Sigmoid colon (tissue), 7 donors: ENCODE data around the gene FAM186B. TPM values are rescaled to one million over a fixed set of nuclear protein-coding genes. Genes with fewer than 3 reads are reported as not detected.

Experiments
- DNase-seq: peaks from one replicate; pipeline ENCODE4 v3.0.0-alpha.2; 2019
- H3K27ac ChIP-seq, 4 donors: fragments of 200-600 bp; sonication (generic); one replicate each; pipeline ENCODE4 v1.5.1; 2016 to 2019; ENCODE audit warnings: mild to moderate bottlenecking in 1 of 4
- H3K27me3 ChIP-seq, 3 donors: fragments of 200-600 bp; sonication (generic); one replicate each; pipeline ENCODE4 v1.5.1; 2019; ENCODE audit warnings: mild to moderate bottlenecking in 1 of 3
- H3K36me3 ChIP-seq, 4 donors: fragments of 200-600 bp; sonication (generic); one replicate each; pipeline ENCODE4 v1.5.1; 2016 to 2019
- H3K4me1 ChIP-seq, 4 donors: fragments of 200-600 bp; sonication (generic); one replicate each; pipeline ENCODE4 v1.5.1; 2017 to 2019
- H3K4me3 ChIP-seq, 4 donors: fragments of 200-600 bp; sonication (generic); one replicate each; pipeline ENCODE4 v1.5.1; 2017 to 2019; ENCODE audit warnings: mild to moderate bottlenecking in 2 of 4, moderate library complexity in 1 of 4
- H3K9me3 ChIP-seq, 4 donors: fragments of 200-600 bp in 3 of 4; sonication (generic) in 3 of 4; one replicate each; pipeline versions ENCODE4 v1.5.1 to v1.6.1; 2013 to 2019
- EP300 ChIP-seq, 4 donors: sonication (generic); formaldehyde crosslinking; IDR thresholded peaks; one replicate each; pipeline ENCODE4 v1.6.1; 2017; ENCODE audit warnings: antibody characterized with exemption in 4 of 4
- POLR2A ChIP-seq, 2 donors: fragments of 450-650 bp; IDR thresholded peaks; one replicate each; pipeline ENCODE4 v1.6.1; 2016; ENCODE audit warnings: antibody characterized with exemption in 2 of 2, mild to moderate bottlenecking in 2 of 2, moderate library complexity in 2 of 2
- POLR2AphosphoS5 ChIP-seq, 4 donors: sonication (generic); formaldehyde crosslinking; IDR thresholded peaks; one replicate each; pipeline ENCODE4 v1.6.1; 2017; ENCODE audit warnings: antibody characterized with exemption in 4 of 4
- WGBS, 2 donors: extraction: QIAGEN DNeasy Blood & Tissue Kit; methylation state at CpG; one replicate each; pipeline ENCODE4 v1.1.7; 2013; 5-methylcytosine and 5-hydroxymethylcytosine counted together
- intact Hi-C: fragments of 100-400 bp; cut with DNase I; formaldehyde crosslinking; loops from one replicate; pipeline ENCODE4 v1.15.1; 2023
- polyA plus RNA-seq, 3 donors: library from polyadenylated mRNA; stranded (reverse); fragments of 200-250 nt; gene quantifications; one replicate each; pipeline ENCODE4 v1.2.3, GENCODE V29; 2013
- total RNA-seq, 4 donors: library from RNA; depleted of rRNA; stranded (reverse); fragments of >200 nt; gene quantifications; one replicate each; pipeline ENCODE4 v1.1.0, GENCODE V29; 2016
- TF ChIP-seq, protein P1 (sequence below), 4 experiments: fragments of 450-650 bp in 3 of 4; fragments of 200-600 bp in 1 of 4; IDR thresholded peaks; one replicate each; pipeline ENCODE4 v1.5.1; 2016 to 2019; ENCODE audit warnings: antibody characterized with exemption in 4 of 4, mild to moderate bottlenecking in 3 of 4, moderate library complexity in 2 of 4
- donor health status: healthy with polysubstance abuse.
- donor health status: Bipolar disorder and iron deficiency.
- donor health status: healthy.

FAM186B gene
- total and polyA plus RNA-seq, 7 donors, result 0.16 to 0.54 (median 0.22) TPM; not detected in 4

DNA sequence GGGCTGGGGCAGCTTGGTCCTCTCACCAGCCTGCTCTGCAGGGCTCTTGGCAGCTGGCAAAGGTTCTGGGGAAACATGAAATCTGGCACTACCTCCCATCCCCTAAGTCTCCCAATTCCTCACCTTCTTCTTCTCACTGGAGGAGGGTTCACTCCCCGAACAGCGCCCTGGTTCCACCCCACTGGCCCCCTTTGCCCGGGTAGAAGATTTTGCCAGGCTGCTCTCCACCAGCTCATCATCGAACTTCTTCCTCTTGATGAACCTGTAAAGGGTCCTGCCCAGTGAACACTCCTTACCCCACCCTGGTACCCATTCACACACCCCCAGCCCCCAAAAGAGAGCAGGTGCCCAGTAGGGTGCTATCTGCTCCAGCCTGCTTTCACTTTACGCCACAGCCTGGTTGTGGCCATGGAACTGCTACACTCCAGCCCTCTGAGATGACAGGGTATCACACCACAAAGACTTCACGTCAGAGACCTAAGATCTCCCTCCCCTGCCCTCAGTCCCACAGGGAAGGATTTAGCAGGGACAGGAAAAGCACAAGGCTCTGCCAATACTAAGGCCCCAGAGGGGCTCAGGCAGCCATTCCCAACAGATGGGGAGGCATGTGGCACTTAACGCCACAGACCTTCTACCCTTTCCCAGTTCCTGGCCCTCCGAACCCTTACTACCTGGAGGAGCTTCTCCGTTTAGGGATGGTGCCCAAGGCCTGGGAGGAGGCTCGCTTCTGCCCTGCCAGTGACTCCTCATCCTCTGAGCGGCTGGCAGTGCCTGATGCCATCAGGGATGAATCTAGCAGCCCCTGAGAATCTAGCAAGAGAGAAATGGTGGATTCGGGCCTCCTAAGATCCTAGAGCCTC, 39.8 kb downstream of the FAM186B start:
- 94 to 95% methylated on average over 12 of the region's 12 CpGs for WGBS, 2 donors
- Histone ChIP-seq H3K27me3 (no peaks in the 10 kb centered on the region), H3K36me3 (peaks cover 31 to 54% (median 43%) of the 10 kb centered on the region in 4 donors), H3K9me3 (no peaks in the 10 kb centered on the region), H3K4me1 (peaks cover 0 to 44% (median 39%) of the 10 kb centered on the region in 4 donors), H3K4me3 (no peak overlapping the region), H3K27ac (no peak overlapping the region)
- intact Hi-C loops, result loop anchor here (5.0 kb wide), 1 partner anchor 57 kb away; the partner anchor contains the start of gene PRPF40B
- TF ChIP-seq POLR2AphosphoS5 (IDR thresholded peaks at IDR 0.05) (no peak), POLR2A (IDR thresholded peaks at IDR 0.05) (no peak), EP300 (IDR thresholded peaks at IDR 0.05) (no peak)
- TF ChIP-seq, protein P1, sequence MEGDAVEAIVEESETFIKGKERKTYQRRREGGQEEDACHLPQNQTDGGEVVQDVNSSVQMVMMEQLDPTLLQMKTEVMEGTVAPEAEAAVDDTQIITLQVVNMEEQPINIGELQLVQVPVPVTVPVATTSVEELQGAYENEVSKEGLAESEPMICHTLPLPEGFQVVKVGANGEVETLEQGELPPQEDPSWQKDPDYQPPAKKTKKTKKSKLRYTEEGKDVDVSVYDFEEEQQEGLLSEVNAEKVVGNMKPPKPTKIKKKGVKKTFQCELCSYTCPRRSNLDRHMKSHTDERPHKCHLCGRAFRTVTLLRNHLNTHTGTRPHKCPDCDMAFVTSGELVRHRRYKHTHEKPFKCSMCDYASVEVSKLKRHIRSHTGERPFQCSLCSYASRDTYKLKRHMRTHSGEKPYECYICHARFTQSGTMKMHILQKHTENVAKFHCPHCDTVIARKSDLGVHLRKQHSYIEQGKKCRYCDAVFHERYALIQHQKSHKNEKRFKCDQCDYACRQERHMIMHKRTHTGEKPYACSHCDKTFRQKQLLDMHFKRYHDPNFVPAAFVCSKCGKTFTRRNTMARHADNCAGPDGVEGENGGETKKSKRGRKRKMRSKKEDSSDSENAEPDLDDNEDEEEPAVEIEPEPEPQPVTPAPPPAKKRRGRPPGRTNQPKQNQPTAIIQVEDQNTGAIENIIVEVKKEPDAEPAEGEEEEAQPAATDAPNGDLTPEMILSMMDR (IDR thresholded peaks at IDR 0.05), result no peak
- no peak for DNase-seq

DNA sequence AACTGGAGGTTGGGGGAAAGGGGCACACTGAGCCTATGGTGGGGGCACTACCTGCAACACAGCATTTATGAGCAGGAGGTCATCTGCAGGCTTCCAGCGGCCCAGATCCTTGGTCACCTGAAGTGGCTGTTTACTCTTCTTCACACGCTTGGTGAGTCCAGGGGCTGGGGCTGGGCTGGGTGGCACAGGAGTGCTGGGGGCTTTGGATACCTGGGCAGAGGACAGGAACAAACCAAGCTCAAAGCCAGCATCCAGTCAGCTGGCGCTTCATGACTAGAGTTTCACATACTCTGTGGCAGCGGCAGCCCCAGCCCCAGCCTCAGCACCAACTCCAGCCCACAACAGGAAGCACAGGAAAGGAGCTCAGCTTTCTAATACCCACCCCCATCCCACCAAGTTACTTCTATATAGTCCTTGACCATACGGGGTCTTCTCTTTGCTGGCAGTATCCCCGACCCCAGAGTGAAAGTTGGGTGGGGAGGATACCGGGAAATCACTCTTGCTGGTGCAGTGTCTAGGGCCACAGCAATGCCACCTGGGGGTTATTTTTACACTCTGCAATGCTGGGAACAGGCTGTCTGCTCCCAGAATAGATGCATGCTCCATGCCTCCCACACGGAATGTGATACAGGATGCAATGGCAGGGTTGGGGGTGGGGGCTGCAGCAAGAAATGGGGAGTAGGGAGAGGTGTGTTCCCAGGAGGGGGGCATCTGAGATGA, 40.6 kb downstream of the FAM186B start:
- 70 to 84% methylated on average over 8 of the region's 8 CpGs for WGBS, 2 donors

DNA sequence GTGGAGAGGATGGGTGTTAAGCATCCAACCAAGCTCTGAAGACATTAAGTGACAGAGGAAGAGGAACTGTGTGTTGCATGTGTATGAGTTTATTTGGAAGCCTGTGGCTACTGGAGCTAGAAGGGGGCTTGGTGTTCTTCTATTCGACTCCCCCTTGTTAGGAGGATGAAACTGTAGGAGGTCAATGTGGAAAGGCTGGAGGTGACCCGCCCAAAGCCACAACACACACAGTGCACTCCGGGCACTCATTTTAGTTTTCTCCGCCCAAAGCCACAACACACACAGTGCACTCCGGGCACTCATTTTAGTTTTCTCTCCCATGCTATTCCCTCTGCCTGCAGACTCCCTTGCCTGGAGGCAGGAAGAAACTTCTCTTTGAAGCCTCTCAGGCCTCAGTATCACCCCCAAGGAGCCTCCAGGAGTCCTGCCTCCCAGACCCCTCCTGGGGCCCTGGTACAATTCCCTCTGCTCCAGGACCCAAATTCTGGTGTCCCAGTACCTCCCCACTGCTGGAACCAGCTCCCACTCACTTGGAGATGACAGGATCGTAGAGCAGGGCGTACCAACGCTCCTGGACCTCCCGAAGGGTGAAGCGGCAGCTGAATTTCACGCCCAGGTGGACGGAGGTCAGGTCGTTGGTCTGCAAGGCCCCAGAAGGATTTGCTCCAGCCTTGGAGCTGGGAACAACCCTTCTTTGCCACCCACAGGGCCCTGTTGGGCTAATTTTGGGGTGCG, 41.3 kb downstream of the FAM186B start:
- intact Hi-C loops, result no loop called here
- TF ChIP-seq EP300 (IDR thresholded peaks at IDR 0.05) (no peak), POLR2A (IDR thresholded peaks at IDR 0.05) (no peak), POLR2AphosphoS5 (IDR thresholded peaks at IDR 0.05) (no peak)
- TF ChIP-seq, protein P1 (IDR thresholded peaks at IDR 0.05), result no peak
- no peaks in the 10 kb centered on the region for H3K9me3 ChIP-seq
- no peaks in the 10 kb centered on the region for H3K27me3 ChIP-seq
- WGBS, 2 donors, result 94% methylated on average over 14 of the region's 14 CpGs
- H3K27ac ChIP-seq, result no peak overlapping the region
- no peak overlapping the region for H3K4me3 ChIP-seq
- peaks cover 31 to 69% (median 56%) of the 10 kb centered on the region in 4 donors for H3K36me3 ChIP-seq
- no peak for DNase-seq
- H3K4me1 ChIP-seq, result peaks cover 0 to 30% (median 24%) of the 10 kb centered on the region in 4 donors

More for the DNA sequence above, 40.6 kb downstream of the FAM186B start:
- TF ChIP-seq POLR2A (IDR thresholded peaks at IDR 0.05) (no peak), POLR2AphosphoS5 (IDR thresholded peaks at IDR 0.05) (no peak), EP300 (IDR thresholded peaks at IDR 0.05) (no peak)
- TF ChIP-seq, protein P1 (IDR thresholded peaks at IDR 0.05), result no peak
- H3K36me3 ChIP-seq, result peaks cover 31 to 62% (median 49%) of the 10 kb centered on the region in 4 donors
- no peaks in the 10 kb centered on the region for H3K27me3 ChIP-seq
- no peaks in the 10 kb centered on the region for H3K9me3 ChIP-seq
- H3K27ac ChIP-seq, result no peak overlapping the region
- intact Hi-C loops, result loop anchor here (5.0 kb wide), 1 partner anchor 57 kb away; the partner anchor contains the start of gene PRPF40B
- H3K4me1 ChIP-seq, result peaks cover 0 to 37% (median 32%) of the 10 kb centered on the region in 4 donors
- no peak overlapping the region for H3K4me3 ChIP-seq
- no peak for DNase-seq

DNA sequence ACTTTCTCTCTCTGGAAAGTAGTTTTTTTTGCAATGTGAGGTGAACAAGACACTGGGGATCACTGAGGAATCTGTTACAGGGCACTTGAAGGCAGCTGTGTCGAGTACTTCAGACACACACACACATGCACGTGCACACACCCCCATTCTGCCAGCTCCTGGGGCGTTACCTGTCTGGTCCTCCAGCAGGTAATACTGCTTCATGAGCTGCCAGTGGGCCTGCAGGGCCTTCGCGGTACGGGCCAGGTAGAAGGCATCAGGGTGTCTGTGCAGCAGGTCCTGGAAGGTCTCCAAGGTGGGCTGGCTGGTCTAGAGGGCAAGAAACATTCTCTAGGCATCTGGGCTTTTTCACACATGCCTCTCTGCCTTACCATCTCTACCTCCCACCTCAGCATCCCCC, 42.6 kb downstream of the FAM186B start:
- Histone ChIP-seq H3K4me1 (peaks cover 0 to 23% (median 19%) of the 10 kb centered on the region in 4 donors), H3K36me3 (peaks cover 43 to 82% (median 67%) of the 10 kb centered on the region in 4 donors), H3K4me3 (no peak overlapping the region), H3K9me3 (no peaks in the 10 kb centered on the region), H3K27ac (no peak overlapping the region), H3K27me3 (no peaks in the 10 kb centered on the region)
- TF ChIP-seq POLR2A (IDR thresholded peaks at IDR 0.05), result no peak
- TF ChIP-seq, protein P1 (IDR thresholded peaks at IDR 0.05), result no peak
- TF ChIP-seq POLR2AphosphoS5 (IDR thresholded peaks at IDR 0.05), result no peak
- no peak for TF ChIP-seq EP300 (IDR thresholded peaks at IDR 0.05)
- intact Hi-C loops, result no loop called here
- 90 to 97% methylated on average over 6 of the region's 6 CpGs for whole genome bisulfite sequencing, 2 donors
- DNase-seq, result no peak
